AG09309 (cell line): ENCODE data around the gene KLK6.

Source experiments
- DNase-seq: peaks from one replicate; pipeline ENCODE4 v3.0.0-alpha.2; 2010; ENCODE audit warnings: low read depth
- H3K4me3 ChIP-seq: 2 replicates; pipeline ENCODE4 v1.5.1; 2011; ENCODE audit warnings: mild to moderate bottlenecking, low read depth, low read length, moderate library complexity; ENCODE audit not compliant: control insufficient read depth
- TF ChIP-seq, protein P1 (sequence below): IDR thresholded peaks from 2 replicates; pipeline ENCODE4 v1.5.1; 2011; ENCODE audit warnings: mild to moderate bottlenecking, low read depth, low read length, inconsistent platforms; ENCODE audit not compliant: insufficient read depth, control insufficient read depth; ENCODE audit errors: missing control alignments

KLK6 gene

DNA sequence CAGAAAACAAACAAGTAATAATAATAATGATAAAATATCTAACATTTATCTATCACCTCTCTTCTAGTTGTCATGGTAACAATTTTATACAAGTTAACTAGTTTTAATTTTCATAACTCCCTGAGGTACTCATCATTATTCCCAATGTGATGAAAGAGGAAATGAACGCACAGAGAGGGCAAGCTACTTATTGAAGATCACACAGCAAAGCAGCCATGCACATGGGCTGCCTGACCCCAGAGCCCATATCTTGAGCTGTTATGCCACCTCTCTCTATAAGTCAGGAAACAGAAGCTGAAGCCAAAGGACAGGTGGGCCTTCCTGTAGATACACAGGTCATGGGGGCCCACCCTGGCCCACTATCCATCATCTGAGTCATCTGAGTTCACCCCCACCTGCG, 53.3 kb downstream of the KLK6 start:
- H3K4me3 ChIP-seq: no peak overlapping the region
- DNase-seq: no peak
- TF ChIP-seq, protein P1, sequence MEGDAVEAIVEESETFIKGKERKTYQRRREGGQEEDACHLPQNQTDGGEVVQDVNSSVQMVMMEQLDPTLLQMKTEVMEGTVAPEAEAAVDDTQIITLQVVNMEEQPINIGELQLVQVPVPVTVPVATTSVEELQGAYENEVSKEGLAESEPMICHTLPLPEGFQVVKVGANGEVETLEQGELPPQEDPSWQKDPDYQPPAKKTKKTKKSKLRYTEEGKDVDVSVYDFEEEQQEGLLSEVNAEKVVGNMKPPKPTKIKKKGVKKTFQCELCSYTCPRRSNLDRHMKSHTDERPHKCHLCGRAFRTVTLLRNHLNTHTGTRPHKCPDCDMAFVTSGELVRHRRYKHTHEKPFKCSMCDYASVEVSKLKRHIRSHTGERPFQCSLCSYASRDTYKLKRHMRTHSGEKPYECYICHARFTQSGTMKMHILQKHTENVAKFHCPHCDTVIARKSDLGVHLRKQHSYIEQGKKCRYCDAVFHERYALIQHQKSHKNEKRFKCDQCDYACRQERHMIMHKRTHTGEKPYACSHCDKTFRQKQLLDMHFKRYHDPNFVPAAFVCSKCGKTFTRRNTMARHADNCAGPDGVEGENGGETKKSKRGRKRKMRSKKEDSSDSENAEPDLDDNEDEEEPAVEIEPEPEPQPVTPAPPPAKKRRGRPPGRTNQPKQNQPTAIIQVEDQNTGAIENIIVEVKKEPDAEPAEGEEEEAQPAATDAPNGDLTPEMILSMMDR: no peak

DNA sequence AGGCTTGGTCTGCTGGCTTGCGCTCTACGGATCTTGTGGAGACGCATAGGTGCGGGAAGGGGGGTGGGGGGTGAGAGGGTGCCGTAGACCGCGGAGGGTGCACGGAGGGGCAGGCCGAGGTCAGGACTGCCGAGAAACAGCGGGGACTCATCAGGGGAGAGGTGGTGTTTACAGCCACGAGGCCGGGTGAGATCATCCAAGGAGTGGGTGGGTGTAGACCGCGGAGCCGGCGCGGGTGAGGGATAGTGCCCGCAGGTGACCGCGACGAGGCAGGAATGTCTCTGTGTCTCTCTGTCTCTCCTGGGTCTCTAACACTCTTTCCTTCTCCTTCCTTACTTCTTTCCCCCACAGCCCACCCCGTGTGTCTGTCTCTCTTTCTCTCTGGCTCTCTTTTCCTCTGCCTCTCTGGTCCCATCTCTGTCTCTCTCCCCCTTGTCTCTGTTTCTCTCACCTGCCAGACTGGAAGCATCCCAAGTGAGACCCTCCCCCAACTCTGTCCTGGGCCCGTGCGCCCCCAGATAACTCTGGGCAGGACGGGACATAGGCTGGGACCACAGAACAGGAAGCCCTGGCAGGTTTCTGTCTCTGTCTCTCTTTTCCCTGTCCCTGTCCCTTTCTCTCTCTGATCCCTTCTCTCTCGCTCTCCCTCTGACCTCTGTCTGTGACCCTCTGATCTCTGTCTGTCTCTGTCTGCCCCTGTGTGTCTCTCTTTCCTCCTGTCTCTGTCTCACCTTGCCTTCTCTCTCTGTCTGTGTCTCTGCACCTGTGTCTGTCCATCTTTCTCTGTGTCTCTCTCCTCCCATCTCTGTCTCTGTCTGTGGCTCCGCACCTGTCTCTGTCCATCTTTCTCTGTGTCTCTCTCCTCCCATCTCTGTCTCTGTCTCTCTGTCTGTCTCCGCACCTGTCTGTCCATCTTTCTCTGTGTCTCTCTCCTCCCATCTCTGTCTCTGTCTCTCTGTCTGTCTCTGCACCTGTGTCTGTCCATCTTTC, 56.4 kb downstream of the KLK6 start:
- DNase-seq: no peak
- TF ChIP-seq, protein P1: no peak
- H3K4me3 ChIP-seq: no peak overlapping the region

DNA sequence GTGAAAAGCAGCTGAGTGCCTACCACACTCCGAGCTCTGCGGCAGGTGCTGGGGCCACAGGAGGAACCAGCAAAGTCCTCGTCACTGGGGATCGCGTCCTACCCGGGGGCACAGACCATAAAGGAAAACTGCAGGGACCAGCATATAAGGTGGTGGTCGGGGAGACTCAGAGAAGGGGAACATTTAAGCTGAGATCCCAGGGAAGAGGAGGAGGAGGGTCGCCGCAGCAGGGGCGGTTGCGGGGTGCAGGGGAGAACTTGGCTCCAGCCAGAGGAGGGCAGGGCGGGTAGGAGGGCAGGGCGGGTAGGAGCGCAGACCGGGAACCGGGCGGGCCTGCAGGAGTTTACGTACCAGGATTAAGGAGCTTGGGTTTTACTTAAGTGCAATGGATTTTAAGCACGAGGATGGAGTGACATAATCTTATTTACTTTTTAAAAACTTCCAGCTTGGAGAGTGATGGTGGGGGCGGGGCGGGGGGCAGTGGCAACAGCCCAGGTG, 57.2 kb downstream of the KLK6 start:
- no peak overlapping the region for H3K4me3 ChIP-seq
- DNase-seq: no peak
- TF ChIP-seq, protein P1: no peak

DNA sequence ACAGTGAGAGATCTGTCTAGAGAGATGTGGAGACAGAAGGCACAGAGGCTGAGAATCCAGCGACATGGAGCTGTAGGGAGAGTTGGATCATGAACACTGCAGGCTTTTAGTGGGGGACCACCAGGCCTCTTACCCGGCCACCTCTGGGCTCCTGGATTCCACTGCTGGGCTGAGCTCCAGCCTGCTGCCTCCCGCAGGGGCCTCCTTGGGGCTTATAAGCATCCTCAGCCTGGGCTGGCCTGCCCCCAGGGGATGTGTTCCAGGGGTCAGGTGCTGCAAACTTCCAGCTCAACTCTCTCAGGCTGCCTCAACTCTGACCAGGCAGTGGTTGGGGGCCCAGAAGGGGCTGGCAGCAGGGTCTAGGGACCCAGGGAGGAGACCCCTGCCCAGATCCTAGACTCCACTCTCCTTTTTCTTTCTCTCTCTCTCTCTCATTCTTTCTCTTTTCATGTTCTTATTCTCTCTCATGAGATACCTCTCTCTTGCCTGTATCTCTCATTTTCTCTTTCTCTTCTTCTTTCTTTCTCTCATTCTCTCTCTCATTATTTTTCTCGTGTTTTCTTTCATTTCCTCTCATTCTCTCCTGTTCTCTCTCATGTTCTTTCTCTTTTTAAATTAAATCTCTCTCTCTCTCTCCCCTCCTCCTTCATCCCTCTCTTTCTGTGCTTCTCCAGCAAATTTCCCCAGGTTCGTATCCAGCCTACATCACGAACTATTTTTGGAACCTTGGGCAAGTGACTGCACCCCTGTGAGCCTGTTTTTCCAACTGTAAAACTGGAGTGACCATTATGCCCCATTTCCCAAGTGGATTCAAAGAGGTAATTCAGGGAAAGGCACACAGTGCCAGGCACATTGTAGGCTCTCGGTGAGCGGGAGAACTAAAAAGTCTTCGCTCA, 57.9 kb downstream of the KLK6 start, which contains the start of gene KLK4:
KLK4 (minus strand) TSS at position 190 of the 896 bp plus-strand sequence. CDS start 657 bp downstream, outside the sequence.
- TF ChIP-seq, protein P1: no peak
- no peak for DNase-seq
- no peak within 1 kb of the TSS for H3K4me3 ChIP-seq

DNA sequence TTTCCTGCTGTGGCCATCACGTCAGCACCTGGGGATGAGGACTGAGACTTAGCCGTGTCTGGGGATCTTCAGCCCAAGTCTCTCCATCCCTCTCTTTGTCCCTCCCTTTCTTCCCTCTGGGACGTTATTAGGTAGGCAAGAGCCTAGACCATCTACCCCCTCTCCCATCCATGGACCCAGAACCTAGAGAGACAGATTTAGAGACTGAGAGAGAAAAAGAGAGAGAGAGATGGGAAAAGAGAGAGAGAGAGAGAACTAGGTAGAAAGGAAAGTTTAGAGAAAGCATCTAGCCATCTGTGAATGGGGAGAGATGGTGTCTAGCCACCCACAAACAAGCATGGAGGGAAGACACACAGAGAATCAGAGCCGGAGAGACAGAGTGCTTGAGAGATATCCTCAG, 58.7 kb downstream of the KLK6 start:
- TF ChIP-seq, protein P1: no peak
- H3K4me3 ChIP-seq: no peak overlapping the region
- DNase-seq: no peak

DNA sequence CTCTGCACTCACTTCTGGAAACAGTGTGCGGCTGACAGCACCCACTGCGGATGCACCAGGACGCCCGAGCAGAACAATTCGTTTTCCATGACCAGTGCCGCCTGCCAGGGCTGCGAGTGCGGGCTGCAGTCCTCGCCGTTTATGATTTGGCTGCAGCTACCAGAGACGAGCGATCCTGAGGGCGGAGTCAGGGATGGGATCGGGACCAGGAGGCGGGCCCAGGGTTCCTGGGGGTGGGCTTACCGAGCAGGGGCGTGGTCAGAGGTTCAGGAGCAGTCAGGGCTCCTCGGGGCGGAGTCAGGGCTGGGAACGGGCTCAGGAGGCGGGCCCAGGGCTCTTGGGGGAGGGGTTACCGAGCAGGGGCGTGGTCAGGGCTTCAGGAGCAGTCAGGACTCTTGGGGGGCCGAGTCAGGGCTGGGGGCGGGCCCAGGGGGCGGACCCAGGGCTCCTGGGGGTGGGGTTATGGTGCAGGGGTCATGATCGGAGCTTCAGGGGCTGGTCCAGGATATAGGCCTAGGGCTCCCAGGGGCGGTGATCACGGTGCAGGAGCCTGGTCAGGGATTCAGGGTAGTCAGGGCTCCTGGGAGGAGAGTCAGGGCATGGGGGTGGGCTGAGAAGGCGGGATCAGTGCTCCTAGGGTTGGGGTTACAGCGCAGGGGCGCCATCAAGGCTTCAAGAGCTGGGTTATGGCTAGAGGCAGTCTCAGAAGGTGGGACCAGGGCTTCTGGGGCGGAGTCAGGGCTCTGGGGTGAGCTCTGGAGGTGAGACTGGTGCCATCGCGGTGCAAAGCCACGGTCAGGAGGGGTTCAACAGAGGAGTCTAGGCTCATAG, 59.9 kb downstream of the KLK6 start:
- no peak for DNase-seq
- TF ChIP-seq, protein P1: no peak
- no peak overlapping the region for H3K4me3 ChIP-seq
